Stimulated activated CD8-positive, alpha-beta memory T cell treated with anti-CD3 and anti-CD28 coated beads, Interleukin-4, amount 100 ng/mL, for 24 hours (primary cell): ENCODE data around the gene IL17D.
"Not testable (repeated sequence)": the region's sequence is repeated elsewhere in the genome, so short reads cannot be mapped to it uniquely, and the experiment has no call there.

Source experiments
- DNase-seq: peaks from one replicate; pipeline ENCODE4 v3.0.0-alpha.2; 2020; ENCODE audit warnings: low read depth

Gene IL17D, protein sequence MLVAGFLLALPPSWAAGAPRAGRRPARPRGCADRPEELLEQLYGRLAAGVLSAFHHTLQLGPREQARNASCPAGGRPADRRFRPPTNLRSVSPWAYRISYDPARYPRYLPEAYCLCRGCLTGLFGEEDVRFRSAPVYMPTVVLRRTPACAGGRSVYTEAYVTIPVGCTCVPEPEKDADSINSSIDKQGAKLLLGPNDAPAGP

DNA sequence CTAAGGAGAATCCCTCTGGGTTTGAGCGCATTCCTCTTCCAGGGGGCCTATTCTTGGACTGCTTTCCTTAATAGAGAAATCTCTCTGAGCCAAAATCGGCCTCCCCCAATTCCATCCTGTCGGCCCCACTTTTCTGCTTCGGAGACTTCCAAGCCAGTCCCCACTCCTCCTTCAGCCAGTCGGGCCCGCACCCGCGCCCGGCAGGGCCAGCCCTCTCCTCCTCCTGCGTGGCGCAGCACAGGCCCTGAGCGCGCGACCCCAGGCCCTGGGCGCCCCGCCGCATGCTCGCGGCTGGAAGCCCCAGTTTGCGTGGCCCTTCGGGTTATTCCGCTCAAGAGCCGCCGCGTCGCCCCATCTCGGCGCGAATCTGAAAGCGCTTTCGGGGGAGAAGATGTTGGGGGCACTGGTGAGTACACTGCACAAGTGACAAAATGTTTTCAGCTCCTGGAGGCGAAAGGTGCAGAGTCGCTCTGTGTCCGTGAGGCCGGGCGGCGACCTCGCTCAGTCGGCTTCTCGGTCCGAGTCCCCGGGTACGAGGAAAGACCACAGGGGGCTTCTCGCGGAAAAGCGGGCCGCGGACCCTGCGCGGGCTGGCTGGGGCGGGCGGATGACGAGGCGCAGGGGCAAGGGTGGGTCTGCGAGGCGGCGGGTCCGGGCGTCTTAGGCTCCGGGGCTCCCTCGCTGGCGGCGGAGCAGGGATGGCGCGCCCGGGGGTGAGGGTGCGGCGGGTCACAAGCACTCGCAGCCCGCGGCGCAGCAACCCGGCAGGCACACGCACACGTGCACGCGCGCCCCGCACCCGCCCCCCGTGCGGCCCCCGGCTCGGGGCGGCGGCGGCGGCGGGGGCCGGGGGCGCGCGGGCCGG, at the start of gene IL17D:
TSS of gene IL17D (plus strand) at position 785 of the 865 bp plus-strand sequence. CDS start 303 bp downstream, outside the sequence.
- peak; percentile 25 for DNase-seq

DNA sequence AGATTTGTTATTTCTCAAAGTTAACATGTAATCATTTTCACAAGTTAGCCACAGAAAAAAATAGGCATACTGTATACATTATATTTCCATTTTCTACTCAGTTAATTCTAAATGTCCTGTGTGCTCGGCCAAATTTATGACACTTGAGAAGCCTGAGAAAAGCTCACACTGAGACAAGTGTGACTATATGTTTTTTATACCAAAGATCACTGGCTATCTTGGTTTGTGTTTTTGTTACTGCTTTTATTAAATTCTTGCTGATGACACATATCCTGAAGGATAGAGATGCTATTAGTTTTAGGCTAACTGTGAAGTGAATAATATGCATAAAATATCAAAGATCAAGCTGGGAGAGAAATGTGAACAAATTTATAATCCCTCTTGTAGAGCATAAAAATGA, 49.3 kb upstream of the IL17D start:
- no peak for DNase-seq

DNA sequence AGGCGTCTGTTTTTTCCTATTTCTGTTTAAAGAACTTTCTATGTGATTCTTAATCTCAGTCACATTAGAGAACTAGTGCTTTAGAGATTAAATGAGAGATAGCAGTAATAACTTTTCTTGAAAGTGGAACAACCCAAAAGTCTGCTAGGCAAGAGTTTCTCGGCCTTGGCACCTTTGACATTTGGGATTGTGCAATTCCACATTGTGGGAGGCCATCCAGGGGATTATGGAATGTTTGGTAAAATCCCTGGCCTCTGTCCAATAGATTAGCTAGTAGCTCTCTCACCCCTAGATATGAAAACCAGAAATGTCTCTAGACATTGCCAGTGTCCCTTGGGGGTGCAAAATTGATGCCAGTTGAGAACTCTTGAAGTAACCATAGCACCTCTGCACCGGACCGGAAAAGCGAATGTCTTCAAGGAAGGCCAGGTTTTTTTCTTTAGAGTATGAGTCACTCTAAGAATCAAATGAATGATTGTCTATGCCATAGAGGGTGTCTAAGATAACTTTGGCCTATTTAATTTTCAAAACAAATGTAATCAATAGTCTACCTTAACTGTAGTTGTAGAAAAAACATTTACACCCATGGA, 45.0 kb upstream of the IL17D start:
- no peak for DNase-seq

DNA sequence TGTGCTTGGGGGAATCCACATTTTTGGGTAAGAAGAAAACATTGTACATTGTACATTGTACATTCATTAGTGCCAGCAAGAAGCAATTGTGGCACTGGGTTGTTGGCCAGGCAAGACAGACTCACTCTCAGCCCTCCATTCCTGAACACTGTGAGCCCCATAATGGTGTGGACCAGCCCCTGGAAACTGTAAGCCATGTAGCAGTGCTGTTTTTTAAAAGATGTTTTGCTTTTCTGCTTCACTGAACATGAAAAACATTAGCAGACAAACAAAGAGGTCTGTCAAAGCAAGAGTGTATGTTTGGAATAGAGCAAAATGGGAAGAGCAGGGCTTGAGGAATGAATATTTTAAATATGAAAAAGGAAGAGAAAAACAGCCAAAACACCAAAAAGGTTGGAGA, 39.1 kb upstream of the IL17D start:
- no peak for DNase-seq

DNA sequence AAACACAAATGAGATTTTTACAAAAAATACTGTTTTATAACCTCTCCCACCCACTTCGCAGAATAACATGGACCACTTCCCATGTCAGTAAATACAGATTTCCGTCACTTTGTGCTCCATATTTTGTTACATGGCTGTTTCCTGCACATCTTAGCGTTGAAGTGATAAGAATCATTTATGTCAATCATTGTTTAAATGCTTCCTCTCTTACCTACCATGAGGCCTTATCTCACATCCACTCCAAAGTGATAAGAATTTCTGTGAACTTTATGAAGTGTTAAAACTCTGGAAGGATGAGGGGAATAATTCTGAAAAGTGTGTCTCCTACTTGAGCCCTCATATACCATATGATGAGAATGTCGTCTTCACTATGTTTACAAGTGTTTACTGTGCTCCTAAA, 36.6 kb upstream of the IL17D start:
- no peak for DNase-seq

DNA sequence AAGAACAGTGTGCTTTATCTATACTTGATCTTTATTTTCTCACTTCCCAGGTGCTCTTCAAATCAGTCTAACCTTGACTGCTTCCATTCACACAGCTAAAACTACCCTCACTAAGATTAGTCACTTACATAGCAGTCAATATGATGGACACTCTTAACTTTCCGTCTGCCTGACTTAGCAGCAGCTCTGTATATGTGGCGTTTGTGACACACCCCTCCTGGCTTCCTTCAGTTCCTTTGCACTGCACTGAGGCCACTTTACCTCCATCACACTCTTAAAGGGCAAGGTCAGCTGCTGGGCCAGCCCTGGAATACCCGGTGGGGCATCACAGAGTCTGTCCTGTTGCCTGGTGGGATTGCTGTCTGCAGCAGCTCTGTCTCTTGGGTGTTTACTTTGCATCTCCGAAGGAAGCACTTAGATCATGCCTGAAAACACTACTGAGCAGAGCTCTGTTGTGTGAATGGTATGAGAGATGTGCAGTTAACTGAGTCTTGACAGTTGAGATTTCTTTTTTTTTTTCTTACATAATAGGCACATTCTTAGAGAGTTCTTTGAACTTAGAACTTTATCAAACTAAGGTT, 35.6 kb upstream of the IL17D start:
- DNase-seq: no peak

DNA sequence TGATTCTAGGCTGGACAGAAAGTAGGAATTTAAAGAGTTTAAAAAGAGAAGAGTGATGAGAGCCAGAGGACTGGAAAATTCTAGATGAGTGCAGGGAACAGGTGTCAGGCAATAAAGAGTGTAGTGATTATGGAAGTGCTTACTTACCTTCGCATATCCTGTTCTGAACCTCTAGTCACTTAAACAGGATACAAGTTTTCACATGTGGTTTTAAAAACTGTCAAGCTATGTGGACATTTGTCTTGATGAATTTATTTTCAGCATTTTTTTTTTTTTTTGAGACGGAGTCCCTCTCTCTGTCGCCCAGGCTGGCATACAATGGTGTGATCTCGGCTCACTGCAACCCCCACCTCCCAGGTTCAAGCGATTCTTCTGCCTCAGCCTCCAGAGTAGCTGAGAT, 34.3 kb upstream of the IL17D start:
- DNase-seq: no peak

DNA sequence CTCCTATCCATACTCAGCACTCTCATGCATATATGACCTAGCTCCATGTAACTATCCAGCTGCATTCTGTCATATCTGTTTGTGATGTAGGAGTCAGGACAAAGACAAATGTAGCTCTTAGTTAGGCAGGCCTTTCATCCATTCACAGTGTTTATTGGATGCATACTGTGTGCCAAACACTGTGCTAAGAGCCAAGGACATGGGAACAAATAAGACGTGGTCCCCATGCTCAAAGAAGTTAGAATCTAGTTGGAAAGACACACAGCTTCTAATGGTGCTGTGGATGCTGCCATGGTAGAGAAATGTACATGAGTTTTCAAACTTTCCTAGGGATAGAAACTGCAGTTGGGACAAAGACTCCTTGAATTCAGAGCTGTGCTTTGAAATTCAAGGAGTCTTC, 31.7 kb upstream of the IL17D start:
- no peak for DNase-seq

DNA sequence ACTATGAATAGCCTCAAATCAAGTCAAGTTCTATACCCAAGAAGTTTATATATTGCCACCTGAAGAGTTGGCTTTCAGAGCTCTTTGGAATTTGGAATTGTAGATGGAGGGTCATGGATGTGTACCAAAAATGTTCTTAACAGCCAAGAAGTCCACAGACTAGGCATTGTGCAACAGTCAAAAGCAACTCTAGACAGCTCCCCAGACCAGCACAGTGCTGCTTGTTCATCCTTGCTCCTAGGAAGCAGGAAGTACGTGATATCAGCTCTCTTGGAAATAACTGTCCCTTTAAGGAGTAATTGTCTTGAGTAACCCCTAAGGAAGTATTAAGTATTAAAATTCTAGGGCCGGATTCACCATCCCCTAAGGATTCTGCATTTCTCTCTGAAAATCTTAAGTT, 30.7 kb upstream of the IL17D start:
- no peak for DNase-seq

DNA sequence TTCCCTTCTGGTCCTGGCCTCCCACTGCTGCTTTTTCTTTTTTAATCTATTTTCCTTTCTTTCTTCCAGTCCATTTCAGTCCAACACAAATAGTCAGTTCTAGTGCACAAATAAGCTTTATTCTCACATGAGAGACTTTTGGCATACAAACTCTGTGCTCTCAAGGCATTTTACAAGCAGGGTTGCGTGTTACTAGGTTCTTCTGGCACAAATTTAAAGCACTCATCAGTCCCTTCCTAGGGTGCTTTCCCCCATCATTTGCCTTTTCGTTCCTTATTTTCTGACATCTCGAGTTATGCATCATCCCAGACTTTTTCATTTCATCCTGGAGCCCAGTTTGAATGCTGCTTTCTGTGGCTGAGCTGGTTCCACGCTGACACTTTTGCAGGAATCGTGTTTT, 29.8 kb upstream of the IL17D start:
- no peak for DNase-seq

DNA sequence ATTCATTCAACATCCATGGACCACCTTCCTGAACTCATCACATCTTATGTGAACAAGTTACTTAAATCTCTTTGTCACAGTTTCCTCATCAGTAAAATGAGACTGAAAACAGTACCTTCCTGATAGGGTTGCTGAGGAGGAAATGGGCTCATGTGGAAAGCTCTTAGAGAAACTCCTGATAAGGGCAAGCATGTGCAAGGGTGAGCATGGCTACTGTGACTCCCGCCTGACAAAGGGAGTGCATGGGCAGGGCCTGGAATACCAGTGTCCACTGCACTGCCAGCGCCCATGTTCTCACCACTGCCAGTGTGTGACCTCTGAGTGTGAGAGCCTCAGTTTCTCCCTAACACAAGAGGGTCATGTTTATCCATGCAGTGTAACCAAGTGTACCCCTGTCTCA, 27.3 kb upstream of the IL17D start:
- DNase-seq: no peak

DNA sequence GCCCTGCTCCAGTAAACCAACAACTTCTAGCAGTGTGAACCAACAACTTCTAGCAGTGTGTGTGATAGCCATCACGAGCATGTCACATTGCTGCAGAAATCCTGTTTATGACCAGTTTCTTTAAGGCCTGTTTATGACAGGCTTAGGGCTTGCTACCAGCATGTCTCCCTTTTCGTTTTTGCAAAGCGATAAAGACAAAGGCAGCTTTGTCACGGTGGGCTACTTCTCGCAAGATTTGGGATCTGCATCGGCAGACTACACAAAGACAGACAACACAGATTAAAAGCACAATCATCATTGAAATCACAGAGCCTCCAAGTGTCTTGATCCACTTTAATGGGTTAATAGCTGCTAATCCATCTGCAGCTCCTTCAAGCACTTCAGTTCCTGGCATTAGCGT, 24.9 kb upstream of the IL17D start:
- DNase-seq: not testable (repeated sequence)

DNA sequence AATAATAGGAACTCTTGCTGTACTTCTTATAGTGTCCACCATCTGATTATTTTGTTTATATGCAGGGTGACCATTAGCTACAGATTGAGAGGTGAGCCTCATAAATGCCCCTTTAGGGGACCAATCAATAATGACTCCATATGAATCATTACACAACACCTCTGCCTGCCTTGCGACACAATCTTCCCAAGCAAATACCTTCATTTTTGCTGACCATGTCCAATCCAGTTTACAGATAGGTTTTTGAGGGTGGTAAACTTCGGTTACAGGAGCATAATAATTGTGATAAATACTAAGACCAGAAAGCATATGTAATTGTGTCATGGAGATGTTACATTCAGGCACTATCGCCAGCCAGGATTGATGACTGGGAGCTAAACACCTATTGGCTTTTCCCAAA, 23.6 kb upstream of the IL17D start:
- no peak for DNase-seq

DNA sequence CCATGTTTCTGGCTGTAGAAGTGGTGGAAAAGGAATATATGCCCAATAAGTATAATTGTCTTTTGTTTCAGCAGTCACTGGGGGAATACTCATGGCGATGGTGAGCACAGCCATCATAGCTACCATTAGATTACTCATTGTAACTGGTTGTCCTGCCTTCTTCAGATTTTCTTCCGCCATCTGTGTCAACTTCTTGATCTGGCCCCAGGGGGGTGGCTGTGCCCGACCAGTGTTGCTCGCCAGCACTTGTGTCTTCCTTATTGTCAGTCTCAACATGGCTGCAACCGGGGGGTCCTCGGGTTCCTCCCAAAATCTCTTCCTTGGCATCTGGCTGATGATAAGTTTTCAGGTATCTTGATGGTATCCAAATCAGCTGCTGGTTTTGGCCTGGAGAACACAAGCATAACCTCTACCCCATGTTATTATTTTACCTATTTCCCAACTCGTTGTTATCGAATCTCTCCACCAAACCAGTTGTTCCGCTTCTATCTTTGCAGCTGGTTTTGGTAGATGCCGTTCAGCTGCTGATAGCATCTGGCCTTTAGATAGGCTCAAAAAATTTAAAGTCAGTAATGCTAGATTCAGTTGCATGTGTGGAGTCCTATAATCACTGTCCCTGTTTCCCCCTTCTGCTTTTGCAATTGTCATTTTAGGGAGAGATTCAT, 23.0 kb upstream of the IL17D start:
- no peak for DNase-seq

DNA sequence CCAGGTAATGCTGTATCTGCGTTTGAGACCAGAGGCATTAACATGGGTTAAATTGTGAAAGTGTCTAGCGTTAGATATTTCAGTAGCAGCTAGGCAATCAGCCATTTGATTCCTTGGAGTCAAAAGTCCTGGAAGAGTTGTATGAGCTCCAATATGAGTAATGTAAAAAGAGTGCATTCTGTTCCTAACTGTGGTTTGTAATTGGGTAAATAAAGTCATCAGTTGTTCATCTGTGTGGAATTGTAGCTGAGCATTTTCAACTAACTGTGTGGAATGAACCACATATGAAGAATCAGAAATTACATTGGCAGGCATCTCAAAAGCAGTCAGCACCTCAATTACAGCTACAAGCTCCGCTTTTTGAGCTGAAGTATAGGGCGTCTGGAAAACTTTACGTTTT, 22.0 kb upstream of the IL17D start:
- DNase-seq: not testable (repeated sequence)

DNA sequence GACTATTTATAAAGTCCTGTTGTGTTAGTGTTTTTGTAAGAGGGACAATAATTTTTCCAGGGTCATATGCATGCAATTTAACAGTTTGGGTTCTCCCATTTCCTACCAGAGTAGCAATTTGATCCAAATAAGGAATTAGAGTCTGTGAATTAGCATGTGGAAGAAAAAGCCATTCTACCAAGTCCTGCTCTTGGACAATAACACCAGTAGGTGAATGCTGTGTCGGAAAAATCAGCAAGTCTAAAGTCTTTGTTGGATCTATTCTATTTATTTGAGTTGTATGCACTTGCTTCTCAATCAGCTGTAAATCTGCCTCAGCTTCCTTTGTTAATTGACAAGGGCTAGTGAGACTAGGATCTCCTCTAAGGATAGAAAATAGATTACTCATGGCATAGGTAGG, 21.4 kb upstream of the IL17D start:
- DNase-seq: no peak

DNA sequence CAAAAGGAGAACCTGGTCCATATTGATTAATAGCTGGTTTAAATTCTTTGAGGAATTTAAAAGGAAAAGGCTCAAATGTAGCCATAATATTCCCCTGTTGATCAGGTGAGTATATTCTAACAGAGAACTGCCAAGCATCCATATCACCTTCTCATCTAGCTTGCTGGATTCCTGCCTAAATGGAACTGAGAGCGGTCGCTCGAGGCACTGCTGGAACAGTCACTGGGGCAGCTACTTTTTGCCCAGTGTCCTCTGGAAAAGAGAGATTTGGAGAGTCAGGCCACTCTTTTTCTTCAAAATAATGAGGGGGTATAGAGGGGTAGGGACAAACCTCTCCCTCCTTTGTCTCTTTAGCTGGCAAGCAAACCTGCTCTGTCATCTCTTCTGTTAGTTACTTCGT, 19.5 kb upstream of the IL17D start:
- no peak for DNase-seq

DNA sequence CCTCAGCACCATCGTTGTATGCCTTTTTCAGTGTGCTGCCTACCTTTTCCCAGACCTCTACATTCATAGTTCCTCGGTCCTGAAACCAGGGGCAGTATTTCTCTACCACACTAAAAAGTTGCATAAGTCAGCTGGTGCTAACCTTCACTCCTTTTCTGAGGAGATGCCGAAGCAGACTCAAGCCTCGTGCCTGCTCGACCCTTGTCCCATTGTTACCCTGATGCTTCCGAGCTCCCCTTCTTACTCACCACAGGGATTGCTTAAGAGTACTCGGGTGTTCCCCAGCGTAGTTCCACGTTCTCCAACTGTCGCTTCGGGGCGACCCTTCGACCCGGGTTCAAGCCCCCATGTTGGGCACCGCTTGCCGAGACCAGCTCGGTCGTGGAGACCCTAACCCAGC, 19.0 kb upstream of the IL17D start:
- no peak for DNase-seq

DNA sequence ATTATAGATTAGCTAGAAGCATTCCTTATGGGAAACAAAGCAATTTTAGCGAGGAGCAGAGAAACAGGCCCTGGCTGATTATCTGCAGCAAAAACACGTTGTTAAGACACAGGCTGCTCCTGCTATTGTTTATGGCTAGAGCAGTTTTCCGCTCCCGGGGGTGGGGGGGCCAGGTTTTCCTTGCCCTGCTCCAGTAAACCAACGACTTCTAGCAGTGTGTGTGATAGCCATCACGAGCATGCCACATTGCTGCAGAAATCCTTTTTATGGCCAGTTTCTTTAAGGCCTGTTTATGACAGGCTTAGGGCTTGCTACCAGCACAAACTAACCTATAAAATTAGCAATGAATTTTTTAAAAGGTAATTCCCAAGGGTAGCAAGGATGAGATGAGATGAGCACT, 18.4 kb upstream of the IL17D start:
- DNase-seq: no peak

DNA sequence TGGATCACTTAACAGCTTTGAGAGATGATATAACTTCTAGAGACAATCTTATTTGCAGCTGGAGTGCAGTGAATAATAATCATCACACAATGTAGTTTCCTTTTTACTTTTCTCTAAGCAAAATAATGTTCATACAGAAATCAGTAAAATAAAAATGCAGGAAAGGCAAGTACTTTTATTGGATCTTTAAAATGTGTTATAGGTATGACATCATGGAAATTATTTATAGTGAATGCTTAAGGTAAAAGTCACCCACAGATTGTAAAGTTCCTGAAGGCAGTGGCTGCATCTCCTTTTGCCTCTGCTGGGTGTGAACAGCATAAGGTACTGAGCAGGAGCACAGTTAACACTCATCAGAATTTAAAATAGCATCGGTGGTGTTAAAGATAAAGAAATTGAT, 17.3 kb upstream of the IL17D start:
- DNase-seq: no peak

DNA sequence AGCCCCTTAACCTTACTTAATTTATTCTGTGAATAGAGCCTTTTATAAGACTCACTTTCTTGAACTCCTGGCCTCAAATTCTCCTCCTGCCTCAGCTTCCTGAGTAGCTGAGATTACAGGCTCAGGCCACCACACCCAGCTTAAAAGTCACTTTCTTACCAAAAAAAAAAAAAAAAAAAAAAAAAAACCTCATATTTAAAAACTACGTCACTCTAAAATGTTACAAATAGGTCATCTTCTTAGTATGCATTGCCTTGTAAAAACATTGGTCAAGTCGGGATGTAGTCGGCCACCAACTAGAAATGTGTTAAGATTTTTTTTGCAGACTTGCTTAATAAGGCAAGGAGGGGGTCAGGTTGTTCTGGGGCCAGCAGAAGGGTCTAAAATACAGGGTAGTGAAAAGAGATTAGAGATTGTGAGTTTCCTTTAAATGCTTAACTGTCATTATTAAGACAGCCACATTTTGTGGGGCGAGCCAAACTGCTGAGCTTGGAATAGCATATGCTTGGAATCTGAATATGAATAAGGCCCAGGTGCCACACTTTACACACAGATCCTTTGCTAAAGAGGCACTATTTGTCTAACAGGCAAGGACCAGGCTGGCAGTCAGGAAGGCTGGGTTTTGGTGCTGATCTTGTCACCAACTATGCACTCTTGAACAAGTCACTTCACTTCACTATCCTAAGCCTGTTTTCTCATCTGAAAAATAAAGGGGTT, 16.5 kb upstream of the IL17D start:
- DNase-seq: no peak

DNA sequence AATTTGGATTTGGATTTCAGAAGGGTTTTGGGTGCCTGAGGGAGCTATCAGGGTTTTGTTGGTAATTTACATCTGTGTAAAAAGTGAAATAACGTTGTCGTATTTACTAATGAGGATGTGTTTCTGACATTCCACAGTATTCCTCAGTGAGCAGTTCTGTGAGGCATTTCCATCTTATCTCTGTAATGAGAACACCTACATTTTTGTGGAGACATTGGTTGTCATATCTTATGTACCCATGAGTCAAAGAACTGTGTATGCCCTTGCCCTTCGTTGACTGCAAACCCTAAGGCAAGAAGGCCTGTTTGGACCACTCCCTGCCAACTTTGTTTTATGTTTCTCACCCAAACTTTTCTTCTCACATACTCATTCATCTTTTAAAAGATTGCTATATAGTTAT, 14.2 kb upstream of the IL17D start:
- no peak for DNase-seq
